ENCODE results near the gene SELENOW. TPM values are rescaled to one million over a fixed set of nuclear protein-coding genes. Genes with fewer than 3 reads are reported as not detected.

Gene SELENOW
- total RNA-seq, 6 experiments from 2014 or later: 46.4 to 141 (median 83.0) TPM

- intact Hi-C loops (cut with DNase I): no loop called here
- H3K9me3 ChIP-seq: peaks cover 0 to 4% (median 0%) of the 10 kb centered on the region in 4 donors
- WGBS (ENCODE audit: insufficient coverage, low coverage, low lambda C conversion rate, missing lambda C conversion rate): 77% methylated on average over 7 of the region's 18 CpGs
- ATAC-seq (no peak), DNase-seq (no peak)
- no peaks in the 10 kb centered on the region for H3K27me3 ChIP-seq
- H3K27ac ChIP-seq: no peak overlapping the region
- H3K4me3 ChIP-seq: no peak overlapping the region
- TF ChIP-seq CTCF (IDR thresholded peaks at IDR 0.05) (no peak), POLR2A (IDR thresholded peaks at IDR 0.05) (no peak)
- no peaks in the 10 kb centered on the region for H3K36me3 ChIP-seq
- no peaks in the 10 kb centered on the region for H3K4me1 ChIP-seq
These were observed 16.0 kb downstream of the SELENOW start for GRCh38 chr19:47794526-47794925.

- no peak for DNase-seq
These were observed 18.3 kb downstream of the SELENOW start for GRCh38 chr19:47796785-47797184.

GRCh38 chr19:47797996-47798903, 19.7 kb downstream of the SELENOW start:
- no peak for ATAC-seq
- 32% methylated on average over 7 of the region's 14 CpGs for WGBS (ENCODE audit: insufficient coverage, low coverage, low lambda C conversion rate, missing lambda C conversion rate)
- no peaks in the 10 kb centered on the region for H3K27me3 ChIP-seq

More at GRCh38 chr19:47796785-47797184, 18.3 kb downstream of the SELENOW start:
- Histone ChIP-seq H3K9me3 (peaks cover 0 to 4% (median 0%) of the 10 kb centered on the region in 4 donors), H3K27me3 (no peaks in the 10 kb centered on the region), H3K27ac (no peak overlapping the region), H3K4me1 (no peaks in the 10 kb centered on the region), H3K4me3 (no peak overlapping the region), H3K36me3 (no peaks in the 10 kb centered on the region)
- intact Hi-C loops (cut with DNase I): no loop called here
- 95% methylated on average over 2 of the region's 2 CpGs for WGBS (ENCODE audit: insufficient coverage, low coverage, low lambda C conversion rate, missing lambda C conversion rate)
- no peak for TF ChIP-seq POLR2A (IDR thresholded peaks at IDR 0.05)
- TF ChIP-seq CTCF (IDR thresholded peaks at IDR 0.05): no peak
- ATAC-seq: no peak

GRCh38 chr19:47798904-47799266, 20.4 kb downstream of the SELENOW start:
- DNase-seq: no peak
- no peaks in the 10 kb centered on the region for H3K36me3 ChIP-seq
- H3K27me3 ChIP-seq: no peaks in the 10 kb centered on the region
- H3K9me3 ChIP-seq: no peaks in the 10 kb centered on the region
- TF ChIP-seq CTCF (IDR thresholded peaks at IDR 0.05): no peak
- TF ChIP-seq POLR2A (IDR thresholded peaks at IDR 0.05): no peak
- ATAC-seq: no peak
- 74% methylated on average over 3 of the region's 4 CpGs for WGBS (ENCODE audit: insufficient coverage, low coverage, low lambda C conversion rate, missing lambda C conversion rate)
- no peak overlapping the region for H3K4me3 ChIP-seq
- H3K4me1 ChIP-seq: no peaks in the 10 kb centered on the region
- intact Hi-C loops (cut with DNase I): no loop called here
- H3K27ac ChIP-seq: no peak overlapping the region

More at GRCh38 chr19:47797996-47798903, 19.7 kb downstream of the SELENOW start:
- no peak overlapping the region for H3K4me3 ChIP-seq
- no peaks in the 10 kb centered on the region for H3K36me3 ChIP-seq
- no peaks in the 10 kb centered on the region for H3K9me3 ChIP-seq
- H3K27ac ChIP-seq: no peak overlapping the region
- no peaks in the 10 kb centered on the region for H3K4me1 ChIP-seq
- TF ChIP-seq CTCF (IDR thresholded peaks at IDR 0.05): no peak
- no peak for TF ChIP-seq POLR2A (IDR thresholded peaks at IDR 0.05)
- DNase-seq: no peak
- intact Hi-C loops (cut with DNase I): no loop called here
